ENCODE results near the gene SERINC5. TPM values are rescaled to one million over a fixed set of nuclear protein-coding genes. Genes with fewer than 3 reads are reported as not detected.

The SERINC5 gene
- total RNA-seq, 1 experiment from 2014 or later = 52.3 TPM

GRCh38 chr5:80266566-80266965, 10.7 kb upstream of the SERINC5 start:
- no peak; the same call in 2 of the 3 replicates for TF ChIP-seq CTCF (conservative IDR thresholded peaks at IDR 0.05)
- Histone ChIP-seq H3K27ac (ENCODE audit: insufficient read length, low read depth, low read length) (no peak overlapping the region), H2BK5ac (ENCODE audit: insufficient read length, low read length) (no peak overlapping the region), H3K14ac (ENCODE audit: insufficient read depth, low read length) (no peak overlapping the region), H2BK20ac (ENCODE audit: low read depth, low read length, poor library complexity, severe bottlenecking) (no peak overlapping the region), H2BK12ac (ENCODE audit: insufficient read length, low read depth, low read length) (no peak overlapping the region), H3K18ac (ENCODE audit: insufficient read length, low read depth, low read length) (no peak overlapping the region), H3K56ac (ENCODE audit: insufficient read length, low read depth, low read length) (no peak overlapping the region), H3K9ac (ENCODE audit: extremely low read depth, insufficient read length, low read length) (no peak overlapping the region), H3K4me1 (ENCODE audit: insufficient read depth, low read length) (no peaks in the 10 kb centered on the region; the same call in 1 of the 2 replicates), H3K79me2 (ENCODE audit: insufficient read depth, low read length) (no peaks in the 10 kb centered on the region), H3K23ac (ENCODE audit: insufficient read length, low read depth, low read length) (no peak overlapping the region), H3K79me1 (ENCODE audit: insufficient read depth, low read depth, low read length, poor library complexity, severe bottlenecking) (no peaks in the 10 kb centered on the region), H3K4me2 (ENCODE audit: insufficient read depth, insufficient read length, low read length) (no peak overlapping the region), H4K20me1 (ENCODE audit: control insufficient read depth, insufficient read depth, insufficient read length) (no peaks in the 10 kb centered on the region), H4K8ac (replicated peaks; ENCODE audit: insufficient read length, low read depth, low read length) (no peak overlapping the region), H2BK120ac (ENCODE audit: low read depth, low read length, poor library complexity, severe bottlenecking) (no peak overlapping the region), H2AFZ (ENCODE audit: low read length) (no peak overlapping the region), H3T11ph (ENCODE audit: low read length) (no peak overlapping the region), H3K9me3 (ENCODE audit: control insufficient read depth, low read depth, low read length) (no peaks in the 10 kb centered on the region), H3K27me3 (ENCODE audit: insufficient read depth, low read length) (no peaks in the 10 kb centered on the region), H4K91ac (ENCODE audit: insufficient read length, low read depth, low read length) (no peak overlapping the region), H3K23me2 (ENCODE audit: insufficient read length, low read depth, low read length, poor library complexity, severe bottlenecking) (no peaks in the 10 kb centered on the region), H4K5ac (ENCODE audit: insufficient read length, low read depth, low read length) (no peak overlapping the region), H3K4ac (ENCODE audit: low read depth, low read length) (no peak overlapping the region), H2BK15ac (ENCODE audit: low read depth, low read length) (no peak overlapping the region), H2AK5ac (ENCODE audit: insufficient read length, low read length) (no peak overlapping the region)
- 0 out of 7 replicates have a peak, but pooled peaks cover 0 to 4% (median 0%) of the 10 kb centered on the region in 3 experiments for H3K36me3 Mint-ChIP-seq (ENCODE audit: insufficient read depth in 1 of 3, low read depth in 3 of 3)
- H3K4me3 Mint-ChIP-seq = no peak overlapping the region
- H3K27me3 Mint-ChIP-seq (ENCODE audit: low read depth) = no peaks in the 10 kb centered on the region
- H3K4me1 Mint-ChIP-seq = peaks cover 18 to 21% of the 10 kb centered on the region in 2 experiments
- WGBS (ENCODE audit: extremely low coverage, insufficient read length, low lambda C conversion rate) = no CpG with 5 or more reads among the region's 2 CpGs
- peak overlapping the region in 2 of 3 experiments; percentile 9 to 67; a peak in 4 of 7 replicates for H3K27ac Mint-ChIP-seq
- no peak for DNase-seq
- H3K9me3 Mint-ChIP-seq = no peaks in the 10 kb centered on the region

Data from H9 (cell line).